RWPE2 (cell line): ENCODE measurements around the gene KIAA0825.

Experiments used
- ATAC-seq: fragments of 200-7000 bp; cut with Tn5 transposase; 3 replicates; pipeline ENCODE4 v1.9.1; 2021; ENCODE audit warnings: low read depth
- DNase-seq: peaks from one replicate; pipeline ENCODE4 v3.0.0-alpha.2; 2020; ENCODE audit warnings: low spot score
- H3K27ac ChIP-seq: fragments of 450-650 bp; 2 replicates; pipeline ENCODE4 v1.5.1; 2017; ENCODE audit warnings: mild to moderate bottlenecking; ENCODE audit not compliant: poor library complexity, severe bottlenecking
- H3K27me3 ChIP-seq: fragments of 250-450 bp; sonication (Bioruptor Pico); 2 replicates; pipeline ENCODE4 v1.5.1; 2021; ENCODE audit warnings: mild to moderate bottlenecking, moderate library complexity; ENCODE audit not compliant: insufficient read depth, poor library complexity, severe bottlenecking
- H3K36me3 ChIP-seq: fragments of 250-450 bp; sonication (Bioruptor Pico); 2 replicates; pipeline ENCODE4 v1.5.1; 2020; ENCODE audit warnings: low read depth, mild to moderate bottlenecking, moderate library complexity
- H3K4me1 ChIP-seq: fragments of 250-450 bp; sonication (Bioruptor Pico); 2 replicates; pipeline ENCODE4 v1.5.1; 2021; ENCODE audit warnings: mild to moderate bottlenecking, moderate library complexity; ENCODE audit not compliant: insufficient read depth, poor library complexity, severe bottlenecking
- H3K4me3 ChIP-seq: fragments of 250-450 bp; sonication (Bioruptor Pico); 2 replicates; pipeline ENCODE4 v1.5.1; 2021; ENCODE audit warnings: mild to moderate bottlenecking, moderate library complexity; ENCODE audit not compliant: severe bottlenecking
- H3K9me3 ChIP-seq: fragments of 250-450 bp; sonication (Bioruptor Pico); 2 replicates; pipeline ENCODE4 v1.5.1; 2021; ENCODE audit warnings: mild to moderate bottlenecking, moderate library complexity; ENCODE audit not compliant: severe bottlenecking
- CTCF ChIP-seq: fragments of 450-650 bp; IDR thresholded peaks from one replicate; pipeline ENCODE4 v1.5.1; 2017; ENCODE audit warnings: mild to moderate bottlenecking, moderate library complexity; ENCODE audit not compliant: poor library complexity, severe bottlenecking

The KIAA0825 gene

GRCh38 chr5:94391996-94392395 lies 226.4 kb downstream of the KIAA0825 start:
- Histone ChIP-seq H3K4me3 (no peak overlapping the region), H3K27me3 (no peaks in the 10 kb centered on the region), H3K27ac (no peak overlapping the region), H3K36me3 (no peaks in the 10 kb centered on the region), H3K4me1 (no peaks in the 10 kb centered on the region), H3K9me3 (no peaks in the 10 kb centered on the region)
- DNase-seq (no peak), ATAC-seq (no peak)
- TF ChIP-seq CTCF, result no peak

GRCh38 chr5:94389515-94389899 lies 228.9 kb downstream of the KIAA0825 start:
- Histone ChIP-seq H3K27me3 (no peaks in the 10 kb centered on the region), H3K9me3 (no peaks in the 10 kb centered on the region), H3K4me3 (no peak overlapping the region), H3K36me3 (no peaks in the 10 kb centered on the region), H3K27ac (no peak overlapping the region), H3K4me1 (no peaks in the 10 kb centered on the region)
- ATAC-seq (no peak), DNase-seq (no peak)
- no peak for TF ChIP-seq CTCF

- H3K4me1 ChIP-seq, result no peaks in the 10 kb centered on the region
- ATAC-seq (no peak), DNase-seq (no peak)
- no peaks in the 10 kb centered on the region for H3K9me3 ChIP-seq
- H3K4me3 ChIP-seq, result no peak overlapping the region
- H3K36me3 ChIP-seq, result no peaks in the 10 kb centered on the region
- H3K27me3 ChIP-seq, result no peaks in the 10 kb centered on the region
- no peak overlapping the region for H3K27ac ChIP-seq
- TF ChIP-seq CTCF, result no peak
Observed at GRCh38 chr5:94388773-94389514, 229.5 kb downstream of the KIAA0825 start.

- no peaks in the 10 kb centered on the region for H3K9me3 ChIP-seq
- H3K27me3 ChIP-seq, result no peaks in the 10 kb centered on the region
- H3K27ac ChIP-seq, result no peak overlapping the region
- no peaks in the 10 kb centered on the region for H3K4me1 ChIP-seq
- TF ChIP-seq CTCF, result no peak
- DNase-seq, result no peak
- no peak overlapping the region for H3K4me3 ChIP-seq
- no peak for ATAC-seq
- no peaks in the 10 kb centered on the region for H3K36me3 ChIP-seq
Observed at GRCh38 chr5:94385767-94386166, 232.6 kb downstream of the KIAA0825 start.

GRCh38 chr5:94378062-94378461 lies 240.3 kb downstream of the KIAA0825 start:
- ATAC-seq, result no peak
- H3K9me3 ChIP-seq, result no peaks in the 10 kb centered on the region
- no peaks in the 10 kb centered on the region for H3K36me3 ChIP-seq
- H3K4me1 ChIP-seq, result no peaks in the 10 kb centered on the region
- no peak for DNase-seq
- no peaks in the 10 kb centered on the region for H3K27me3 ChIP-seq
- no peak overlapping the region for H3K4me3 ChIP-seq
- no peak overlapping the region for H3K27ac ChIP-seq
- no peak for TF ChIP-seq CTCF
